Retinal pigment epithelial cell (primary cell): Measurements from ENCODE around the gene ST3GAL6.

Experiments
- DNase-seq: peaks from one replicate; pipeline ENCODE4 v3.0.0-alpha.2; 2010; ENCODE audit warnings: low read depth
- H3K4me3 ChIP-seq: 2 replicates; pipeline ENCODE4 v1.5.1; 2011; ENCODE audit warnings: mild to moderate bottlenecking, low read length, control low read depth, moderate library complexity
- TF ChIP-seq, protein P1 (sequence below): conservative IDR thresholded peaks from 2 replicates; pipeline ENCODE4 v1.5.1; 2011; ENCODE audit warnings: low read depth, low read length, control low read depth, inconsistent platforms

The ST3GAL6 gene

DNA sequence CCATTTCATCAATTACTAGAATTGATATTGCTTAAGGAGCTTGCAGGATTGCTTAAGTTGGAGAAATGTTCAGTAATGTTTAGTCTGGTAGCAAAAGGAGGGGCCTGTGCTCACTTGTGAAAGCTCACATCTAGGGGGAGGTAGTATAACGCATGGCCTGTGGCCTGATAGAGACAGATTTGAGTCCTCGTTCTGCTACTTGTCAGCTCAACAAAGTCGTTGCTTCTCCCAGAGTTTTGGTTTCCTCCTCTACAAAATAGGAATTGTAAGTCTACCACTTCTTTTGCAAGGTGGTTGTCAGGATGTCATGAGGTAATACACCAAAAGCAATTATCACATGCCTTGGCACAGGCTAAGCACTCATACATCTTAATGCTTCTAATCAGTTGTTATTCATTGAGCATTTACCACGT, 1.3 kb downstream of the ST3GAL6 start:
- TF ChIP-seq, protein P1, sequence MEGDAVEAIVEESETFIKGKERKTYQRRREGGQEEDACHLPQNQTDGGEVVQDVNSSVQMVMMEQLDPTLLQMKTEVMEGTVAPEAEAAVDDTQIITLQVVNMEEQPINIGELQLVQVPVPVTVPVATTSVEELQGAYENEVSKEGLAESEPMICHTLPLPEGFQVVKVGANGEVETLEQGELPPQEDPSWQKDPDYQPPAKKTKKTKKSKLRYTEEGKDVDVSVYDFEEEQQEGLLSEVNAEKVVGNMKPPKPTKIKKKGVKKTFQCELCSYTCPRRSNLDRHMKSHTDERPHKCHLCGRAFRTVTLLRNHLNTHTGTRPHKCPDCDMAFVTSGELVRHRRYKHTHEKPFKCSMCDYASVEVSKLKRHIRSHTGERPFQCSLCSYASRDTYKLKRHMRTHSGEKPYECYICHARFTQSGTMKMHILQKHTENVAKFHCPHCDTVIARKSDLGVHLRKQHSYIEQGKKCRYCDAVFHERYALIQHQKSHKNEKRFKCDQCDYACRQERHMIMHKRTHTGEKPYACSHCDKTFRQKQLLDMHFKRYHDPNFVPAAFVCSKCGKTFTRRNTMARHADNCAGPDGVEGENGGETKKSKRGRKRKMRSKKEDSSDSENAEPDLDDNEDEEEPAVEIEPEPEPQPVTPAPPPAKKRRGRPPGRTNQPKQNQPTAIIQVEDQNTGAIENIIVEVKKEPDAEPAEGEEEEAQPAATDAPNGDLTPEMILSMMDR = no peak
- no peak overlapping the region for H3K4me3 ChIP-seq
- DNase-seq = peak; percentile 76

DNA sequence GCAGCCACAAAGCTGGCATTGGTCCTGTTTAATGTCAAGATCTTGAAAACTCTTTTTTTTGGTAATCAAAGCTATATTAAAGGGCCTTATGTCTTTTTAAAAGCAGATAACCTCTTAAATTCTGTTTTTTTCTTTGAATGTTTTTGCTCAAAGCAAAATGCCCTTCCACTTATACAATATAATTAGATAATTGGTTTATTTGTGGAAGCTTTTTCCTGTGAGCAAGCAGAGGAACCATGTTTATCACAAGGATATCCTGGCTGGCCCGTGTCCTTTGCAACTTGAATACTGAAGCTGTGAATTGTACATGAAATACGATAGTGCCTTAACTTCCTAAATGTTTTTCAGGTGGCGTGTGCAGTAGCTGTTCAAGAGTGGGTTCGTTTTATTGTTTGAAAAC, 2.6 kb downstream of the ST3GAL6 start:
- TF ChIP-seq, protein P1 = no peak
- no peak for DNase-seq
- no peak overlapping the region for H3K4me3 ChIP-seq

GRCh38 chr3:98766924-98767323, 3.8 kb downstream of the ST3GAL6 start:
- DNase-seq = no peak
- TF ChIP-seq, protein P1 = no peak
- no peak overlapping the region for H3K4me3 ChIP-seq

DNA sequence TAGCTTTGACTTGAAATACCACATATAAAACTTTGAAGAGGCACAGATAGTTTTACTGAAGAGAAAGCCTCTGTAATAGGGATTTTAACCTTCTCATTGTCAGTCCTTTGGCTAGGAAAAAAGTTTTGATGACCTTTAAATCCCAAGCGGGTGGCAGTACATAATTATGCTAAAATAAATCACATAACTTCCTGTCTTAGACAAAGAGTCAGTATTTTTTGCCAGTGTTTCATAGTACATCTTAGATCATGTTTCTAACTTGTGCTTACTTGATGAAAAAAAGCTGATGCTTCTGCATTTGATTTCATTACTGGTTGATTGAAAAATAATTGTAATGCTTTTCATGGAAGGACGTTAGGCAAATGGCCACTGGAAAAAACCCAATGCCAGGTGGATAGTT, 5.8 kb downstream of the ST3GAL6 start:
- no peak for DNase-seq
- TF ChIP-seq, protein P1 = no peak

DNA sequence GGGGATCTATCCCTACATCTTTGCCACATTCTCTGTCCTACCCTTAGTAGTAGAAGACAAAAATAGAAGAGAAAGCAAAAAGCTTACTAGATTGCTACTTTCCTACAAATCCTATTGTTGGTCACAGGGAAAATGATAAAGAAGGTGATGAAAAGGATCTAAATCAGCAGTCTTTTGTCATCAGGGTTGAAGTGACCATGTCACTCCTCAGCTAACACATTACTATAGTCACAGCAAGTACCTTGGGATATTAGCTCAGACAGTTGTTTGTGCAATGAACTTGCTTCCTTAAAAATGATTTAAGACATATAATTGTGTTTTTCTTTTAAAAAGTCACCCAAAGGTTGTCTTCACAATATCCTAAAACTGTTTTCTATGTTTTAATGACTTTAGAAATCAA, 6.3 kb downstream of the ST3GAL6 start:
- no peak overlapping the region for H3K4me3 ChIP-seq
- no peak for DNase-seq
- TF ChIP-seq, protein P1 = no peak

More for the DNA sequence above, 5.8 kb downstream of the ST3GAL6 start:
- no peak overlapping the region for H3K4me3 ChIP-seq

- no peak overlapping the region for H3K4me3 ChIP-seq
- no peak for DNase-seq
- TF ChIP-seq, protein P1 = no peak
These were observed 7.3 kb downstream of the ST3GAL6 start for GRCh38 chr3:98770261-98771039.

- no peak for DNase-seq
These were observed 8.9 kb downstream of the ST3GAL6 start for GRCh38 chr3:98772022-98772421.

More at GRCh38 chr3:98772022-98772421, 8.9 kb downstream of the ST3GAL6 start:
- no peak overlapping the region for H3K4me3 ChIP-seq
- TF ChIP-seq, protein P1 = no peak
